Measurements from ENCODE around the gene RUSC2. TPM values are rescaled to one million over a fixed set of nuclear protein-coding genes. Genes with fewer than 3 reads are reported as not detected.

The RUSC2 gene
- total and polyA plus RNA-seq, 2 of the 13 experiments (the other 11 are each of a cell fraction or from before 2014, with no cell fraction given): 2.8 to 3.3 TPM

GRCh38 chr9:35518225-35518821 lies 28.4 kb downstream of the RUSC2 start (continued):
- peak; percentile 31; the same call in 1 of the 2 replicates for TF ChIP-seq ZFX (CRISPR knock-in tag; IDR thresholded peaks at IDR 0.05; ENCODE audit: low read depth)
- TF ChIP-seq NR2F6 (IDR thresholded peaks at IDR 0.05): peak; percentile 53
- TF ChIP-seq NR2F6 (CRISPR knock-in tag; IDR thresholded peaks at IDR 0.05): peak; percentile 84
- TF ChIP-seq TBL1XR1 (IDR thresholded peaks at IDR 0.05; ENCODE audit: borderline replicate concordance, low read length, partially characterized antibody): no peak
- peak; percentile 47; the same call in 1 of the 2 replicates for TF ChIP-seq ISL2 (CRISPR knock-in tag; IDR thresholded peaks at IDR 0.05)
- peak; percentile 93; the same call in 1 of the 2 replicates for TF ChIP-seq CBX5 (CRISPR knock-in tag; IDR thresholded peaks at IDR 0.05; ENCODE audit: borderline replicate concordance)
- TF ChIP-seq SRSF1 (optimal IDR thresholded peaks at IDR 0.05; ENCODE audit: low read depth, low read length): no peak
- no peak for TF ChIP-seq KDM4B (CRISPR knock-in tag; IDR thresholded peaks at IDR 0.05)
- TF ChIP-seq ZNF747 (CRISPR knock-in tag; IDR thresholded peaks at IDR 0.05; ENCODE audit: borderline replicate concordance): no peak
- TF ChIP-seq RARA (CRISPR knock-in tag; IDR thresholded peaks at IDR 0.05): peak; percentile 70
- TF ChIP-seq ZNF704 (CRISPR knock-in tag; IDR thresholded peaks at IDR 0.05; ENCODE audit: borderline replicate concordance): no peak
- TF ChIP-seq THRA (CRISPR knock-in tag; IDR thresholded peaks at IDR 0.05; ENCODE audit: borderline replicate concordance): 0 out of 2 replicates have a peak, but pooled peaks have one; percentile 63
- TF ChIP-seq ZNF574 (CRISPR knock-in tag; IDR thresholded peaks at IDR 0.05): peak; percentile 62; the same call in 1 of the 2 replicates
- TF ChIP-seq KMT2A (CRISPR knock-in tag; IDR thresholded peaks at IDR 0.05): no peak
- TF ChIP-seq ZNF282 (IDR thresholded peaks at IDR 0.05; ENCODE audit: partially characterized antibody): no peak
- TF ChIP-seq ZSCAN9 (CRISPR knock-in tag; IDR thresholded peaks at IDR 0.05; ENCODE audit: borderline replicate concordance): peak; percentile 33; the same call in 1 of the 2 replicates
- TF ChIP-seq DNMT1 (CRISPR knock-in tag; IDR thresholded peaks at IDR 0.05): no peak
- TF ChIP-seq ZSCAN29 (CRISPR knock-in tag; conservative IDR thresholded peaks at IDR 0.05): peak; percentile 52; the same call in 1 of the 2 replicates
- TF ChIP-seq SCMH1 (CRISPR knock-in tag; IDR thresholded peaks at IDR 0.05; ENCODE audit: borderline replicate concordance): no peak
- TF ChIP-seq TSC22D2 (CRISPR knock-in tag; IDR thresholded peaks at IDR 0.05; ENCODE audit: borderline replicate concordance): no peak
- 0 out of 2 replicates have a peak, but pooled peaks have one; percentile 48 for TF ChIP-seq ZSCAN12 (CRISPR knock-in tag; IDR thresholded peaks at IDR 0.05)
